Measurements from ENCODE around the gene SMARCD2. TPM values are rescaled to one million over a fixed set of nuclear protein-coding genes. Genes with fewer than 3 reads are reported as not detected.

The SMARCD2 gene
- total RNA-seq, 1 experiment from 2014 or later = 98.7 TPM

- Histone ChIP-seq H3K79me2 (ENCODE audit: low read depth) (peaks cover 50% of the 10 kb centered on the region), H3K4me1 (replicated peaks; ENCODE audit: insufficient read depth) (peaks cover 45% of the 10 kb centered on the region), H3K9me2 (ENCODE audit: insufficient read depth) (no peaks in the 10 kb centered on the region), H2AFZ (peak overlapping the region; percentile 80), H3K9me3 (ENCODE audit: insufficient read depth, low read depth) (no peaks in the 10 kb centered on the region), H3K36me3 (ENCODE audit: low read depth) (no peaks in the 10 kb centered on the region), H4K20me1 (ENCODE audit: insufficient read depth) (peaks cover 8% of the 10 kb centered on the region), H3K27ac (no peak overlapping the region; the same call in 1 of the 2 replicates), H3K4me3 (peak overlapping the region; percentile 86), H3K4me2 (peak overlapping the region; percentile 88), H3K27me3 (ENCODE audit: insufficient read depth, low read depth) (no peaks in the 10 kb centered on the region), H3F3A (ENCODE audit: insufficient read depth, low read depth) (peaks cover 19% of the 10 kb centered on the region)
- TF ChIP-seq EZH2 (IDR thresholded peaks at IDR 0.05; ENCODE audit: low read depth) = no peak
- TF ChIP-seq CTCF (conservative IDR thresholded peaks at IDR 0.05) = no peak
- CTCF ChIA-PET = no interaction called here
- intact Hi-C loops (cut with micrococcal nuclease; ENCODE audit: unreplicated experiment) = loop anchor here (2.0 to 10.0 kb wide), 3 partner anchors 67 to 417 kb away; partner anchors contain the start of genes DDX42 and MAP3K3
- no peak for DNase-seq
- BruUV-seq (replicated peaks) = no TSS peak
- POLR2A ChIA-PET (ENCODE audit: unreplicated experiment) = no interaction called here
Measured at GRCh38 chr17:63842173-63842539, 329 bp downstream of the SMARCD2 start.

GRCh38 chr17:63841350-63842172, 924 bp downstream of the SMARCD2 start:
- ChIA-PET POLR2A (ENCODE audit: unreplicated experiment) (interaction anchor here (0.6 kb wide), 2 partner anchors 66 to 68 kb away, joined by 3 read pairs; partner anchors contain the start of genes CCDC47 and DDX42), CTCF (no interaction called here)
- H3K4me3 ChIP-seq = peak overlapping the region; percentile 86
- no peaks in the 10 kb centered on the region for H3K9me2 ChIP-seq (ENCODE audit: insufficient read depth)
- no peak overlapping the region; the same call in 1 of the 2 replicates for H3K27ac ChIP-seq
- H2AFZ ChIP-seq = peak overlapping the region; percentile 80
- H3K27me3 ChIP-seq (ENCODE audit: insufficient read depth, low read depth) = no peaks in the 10 kb centered on the region
- H4K20me1 ChIP-seq (ENCODE audit: insufficient read depth) = peaks cover 8% of the 10 kb centered on the region
- peaks cover 45% of the 10 kb centered on the region for H3K4me1 ChIP-seq (replicated peaks; ENCODE audit: insufficient read depth)
- H3K4me2 ChIP-seq = peak overlapping the region; percentile 88
- BruUV-seq (replicated peaks) = no TSS peak
- H3F3A ChIP-seq (ENCODE audit: insufficient read depth, low read depth) = peaks cover 19% of the 10 kb centered on the region
- no peak for DNase-seq
- H3K36me3 ChIP-seq (ENCODE audit: low read depth) = no peaks in the 10 kb centered on the region
- H3K79me2 ChIP-seq (ENCODE audit: low read depth) = peaks cover 56% of the 10 kb centered on the region
- TF ChIP-seq EZH2 (IDR thresholded peaks at IDR 0.05; ENCODE audit: low read depth) (no peak), CTCF (conservative IDR thresholded peaks at IDR 0.05) (no peak)
- intact Hi-C loops (cut with micrococcal nuclease; ENCODE audit: unreplicated experiment) = loop anchor here (2.0 to 10.0 kb wide), 3 partner anchors 67 to 417 kb away; partner anchors contain the start of genes DDX42 and MAP3K3
- no peaks in the 10 kb centered on the region for H3K9me3 ChIP-seq (ENCODE audit: insufficient read depth, low read depth)

GRCh38 chr17:63840591-63841349, 1.7 kb downstream of the SMARCD2 start:
- peaks cover 19% of the 10 kb centered on the region for H3F3A ChIP-seq (ENCODE audit: insufficient read depth, low read depth)
- H3K9me2 ChIP-seq (ENCODE audit: insufficient read depth) = no peaks in the 10 kb centered on the region
- peaks cover 45% of the 10 kb centered on the region for H3K4me1 ChIP-seq (replicated peaks; ENCODE audit: insufficient read depth)
- H3K79me2 ChIP-seq (ENCODE audit: low read depth) = peaks cover 57% of the 10 kb centered on the region
- ChIA-PET CTCF (no interaction called here), POLR2A (ENCODE audit: unreplicated experiment) (interaction anchor here (0.6 kb wide), 1 partner anchor 66 kb away, joined by 3 read pairs; no protein-coding TSS in a partner anchor)
- peak overlapping the region; percentile 88 for H3K4me2 ChIP-seq
- H3K36me3 ChIP-seq (ENCODE audit: low read depth) = no peaks in the 10 kb centered on the region
- DNase-seq = no peak
- no peak overlapping the region for H2AFZ ChIP-seq
- intact Hi-C loops (cut with micrococcal nuclease; ENCODE audit: unreplicated experiment) = loop anchor here (5.0 to 10.0 kb wide), 2 partner anchors 218 to 416 kb away; partner anchors contain the start of gene MAP3K3
- peaks cover 8% of the 10 kb centered on the region for H4K20me1 ChIP-seq (ENCODE audit: insufficient read depth)
- H3K27ac ChIP-seq = peak overlapping the region; percentile 43; the same call in 1 of the 2 replicates
- TF ChIP-seq EZH2 (IDR thresholded peaks at IDR 0.05; ENCODE audit: low read depth) (no peak), CTCF (conservative IDR thresholded peaks at IDR 0.05) (no peak)
- BruUV-seq (replicated peaks) = TSS peak; percentile 35
- no peaks in the 10 kb centered on the region for H3K27me3 ChIP-seq (ENCODE audit: insufficient read depth, low read depth)
- no peaks in the 10 kb centered on the region for H3K9me3 ChIP-seq (ENCODE audit: insufficient read depth, low read depth)
- peak overlapping the region; percentile 86 for H3K4me3 ChIP-seq
